Neural cell (in vitro differentiated cells): ENCODE data around the gene SMIM1.

Source experiments
- EP300 ChIP-seq: fragments of 450-650 bp; conservative IDR thresholded peaks from 2 replicates; pipeline ENCODE4 v1.6.1; 2014; ENCODE audit warnings: antibody characterized with exemption, mild to moderate bottlenecking, moderate library complexity; ENCODE audit not compliant: poor library complexity, severe bottlenecking
- POLR2AphosphoS5 ChIP-seq: IDR thresholded peaks from 2 replicates; pipeline ENCODE4 v1.6.1; 2012
- RAD21 ChIP-seq: fragments of 450-650 bp; conservative IDR thresholded peaks from 2 replicates; pipeline ENCODE4 v1.6.1; 2014; ENCODE audit warnings: antibody characterized with exemption, mild to moderate bottlenecking, moderate library complexity
- TAF1 ChIP-seq: IDR thresholded peaks from 2 replicates; pipeline ENCODE4 v1.6.1; 2012; ENCODE audit warnings: low read depth
- TF ChIP-seq, protein P1 (sequence below): fragments of 450-650 bp; IDR thresholded peaks from 2 replicates; pipeline ENCODE4 v1.5.1; 2014; ENCODE audit warnings: antibody characterized with exemption, mild to moderate bottlenecking, moderate library complexity; ENCODE audit not compliant: poor library complexity, severe bottlenecking
- TF ChIP-seq, protein P2 (sequence below): IDR thresholded peaks from 2 replicates; pipeline ENCODE4 v1.6.1; 2012; ENCODE audit warnings: borderline replicate concordance

DNA sequence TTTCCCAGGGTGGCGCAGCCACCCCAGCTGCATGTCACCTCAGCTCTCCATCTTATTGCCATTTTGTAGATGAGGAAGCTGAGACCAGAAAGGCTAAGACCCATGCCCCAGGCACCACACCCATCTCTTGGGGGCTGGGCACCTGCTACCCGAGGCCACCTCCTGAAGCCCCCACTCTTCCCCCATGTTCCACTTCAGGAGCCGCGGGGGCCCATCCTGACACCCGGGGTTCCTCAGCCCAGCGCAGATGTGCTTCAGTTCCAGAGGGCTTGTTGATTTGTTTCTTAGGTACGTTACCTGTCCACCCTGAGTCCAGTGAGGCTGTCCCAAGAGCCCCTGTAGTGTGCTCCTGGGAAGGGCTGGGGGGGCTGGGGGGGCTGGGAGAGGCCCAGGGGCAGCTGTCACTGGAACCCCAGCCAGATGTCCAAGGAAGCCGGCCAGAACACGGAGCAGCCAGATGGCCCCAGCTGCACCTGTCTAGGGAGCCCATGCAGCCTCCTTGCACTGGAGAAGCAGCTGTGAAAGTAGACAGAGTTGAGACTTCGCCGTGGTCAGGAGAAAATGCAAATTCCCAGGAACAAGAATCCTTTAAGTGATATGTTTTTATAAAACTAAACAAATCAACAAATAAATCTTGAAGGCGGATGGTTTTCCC lies 37.4 kb upstream of the SMIM1 start:
- TF ChIP-seq, protein P1, sequence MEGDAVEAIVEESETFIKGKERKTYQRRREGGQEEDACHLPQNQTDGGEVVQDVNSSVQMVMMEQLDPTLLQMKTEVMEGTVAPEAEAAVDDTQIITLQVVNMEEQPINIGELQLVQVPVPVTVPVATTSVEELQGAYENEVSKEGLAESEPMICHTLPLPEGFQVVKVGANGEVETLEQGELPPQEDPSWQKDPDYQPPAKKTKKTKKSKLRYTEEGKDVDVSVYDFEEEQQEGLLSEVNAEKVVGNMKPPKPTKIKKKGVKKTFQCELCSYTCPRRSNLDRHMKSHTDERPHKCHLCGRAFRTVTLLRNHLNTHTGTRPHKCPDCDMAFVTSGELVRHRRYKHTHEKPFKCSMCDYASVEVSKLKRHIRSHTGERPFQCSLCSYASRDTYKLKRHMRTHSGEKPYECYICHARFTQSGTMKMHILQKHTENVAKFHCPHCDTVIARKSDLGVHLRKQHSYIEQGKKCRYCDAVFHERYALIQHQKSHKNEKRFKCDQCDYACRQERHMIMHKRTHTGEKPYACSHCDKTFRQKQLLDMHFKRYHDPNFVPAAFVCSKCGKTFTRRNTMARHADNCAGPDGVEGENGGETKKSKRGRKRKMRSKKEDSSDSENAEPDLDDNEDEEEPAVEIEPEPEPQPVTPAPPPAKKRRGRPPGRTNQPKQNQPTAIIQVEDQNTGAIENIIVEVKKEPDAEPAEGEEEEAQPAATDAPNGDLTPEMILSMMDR: no peak
- TF ChIP-seq POLR2AphosphoS5 (no peak), RAD21 (no peak), TAF1 (no peak), EP300 (no peak)
- TF ChIP-seq, protein P2, sequence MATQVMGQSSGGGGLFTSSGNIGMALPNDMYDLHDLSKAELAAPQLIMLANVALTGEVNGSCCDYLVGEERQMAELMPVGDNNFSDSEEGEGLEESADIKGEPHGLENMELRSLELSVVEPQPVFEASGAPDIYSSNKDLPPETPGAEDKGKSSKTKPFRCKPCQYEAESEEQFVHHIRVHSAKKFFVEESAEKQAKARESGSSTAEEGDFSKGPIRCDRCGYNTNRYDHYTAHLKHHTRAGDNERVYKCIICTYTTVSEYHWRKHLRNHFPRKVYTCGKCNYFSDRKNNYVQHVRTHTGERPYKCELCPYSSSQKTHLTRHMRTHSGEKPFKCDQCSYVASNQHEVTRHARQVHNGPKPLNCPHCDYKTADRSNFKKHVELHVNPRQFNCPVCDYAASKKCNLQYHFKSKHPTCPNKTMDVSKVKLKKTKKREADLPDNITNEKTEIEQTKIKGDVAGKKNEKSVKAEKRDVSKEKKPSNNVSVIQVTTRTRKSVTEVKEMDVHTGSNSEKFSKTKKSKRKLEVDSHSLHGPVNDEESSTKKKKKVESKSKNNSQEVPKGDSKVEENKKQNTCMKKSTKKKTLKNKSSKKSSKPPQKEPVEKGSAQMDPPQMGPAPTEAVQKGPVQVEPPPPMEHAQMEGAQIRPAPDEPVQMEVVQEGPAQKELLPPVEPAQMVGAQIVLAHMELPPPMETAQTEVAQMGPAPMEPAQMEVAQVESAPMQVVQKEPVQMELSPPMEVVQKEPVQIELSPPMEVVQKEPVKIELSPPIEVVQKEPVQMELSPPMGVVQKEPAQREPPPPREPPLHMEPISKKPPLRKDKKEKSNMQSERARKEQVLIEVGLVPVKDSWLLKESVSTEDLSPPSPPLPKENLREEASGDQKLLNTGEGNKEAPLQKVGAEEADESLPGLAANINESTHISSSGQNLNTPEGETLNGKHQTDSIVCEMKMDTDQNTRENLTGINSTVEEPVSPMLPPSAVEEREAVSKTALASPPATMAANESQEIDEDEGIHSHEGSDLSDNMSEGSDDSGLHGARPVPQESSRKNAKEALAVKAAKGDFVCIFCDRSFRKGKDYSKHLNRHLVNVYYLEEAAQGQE: no peak
